ENCODE results near the gene CACNB4.

DNA sequence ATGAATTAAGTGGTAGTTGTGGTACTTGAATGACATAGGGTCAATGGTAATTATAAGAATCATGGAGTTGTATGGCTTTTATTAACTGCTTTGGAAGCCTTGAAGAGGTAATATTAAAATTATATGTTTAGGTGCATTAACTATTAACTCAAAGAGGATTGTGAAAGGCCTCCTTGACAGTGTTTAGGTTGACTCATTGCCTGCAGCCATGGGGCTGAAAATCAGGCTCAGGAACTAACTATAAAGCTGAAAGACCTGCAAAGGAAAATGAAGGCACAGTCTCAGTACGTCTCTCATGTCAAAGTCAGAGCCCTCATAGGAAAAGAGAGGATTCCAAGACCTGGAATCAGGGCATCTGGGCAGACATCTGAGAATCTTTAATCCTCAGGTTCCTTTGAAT lies 31.0 kb downstream of the CACNB4 start:
- no peak for TF ChIP-seq POLR2A (IDR thresholded peaks at IDR 0.05)
- TF ChIP-seq, protein P1, sequence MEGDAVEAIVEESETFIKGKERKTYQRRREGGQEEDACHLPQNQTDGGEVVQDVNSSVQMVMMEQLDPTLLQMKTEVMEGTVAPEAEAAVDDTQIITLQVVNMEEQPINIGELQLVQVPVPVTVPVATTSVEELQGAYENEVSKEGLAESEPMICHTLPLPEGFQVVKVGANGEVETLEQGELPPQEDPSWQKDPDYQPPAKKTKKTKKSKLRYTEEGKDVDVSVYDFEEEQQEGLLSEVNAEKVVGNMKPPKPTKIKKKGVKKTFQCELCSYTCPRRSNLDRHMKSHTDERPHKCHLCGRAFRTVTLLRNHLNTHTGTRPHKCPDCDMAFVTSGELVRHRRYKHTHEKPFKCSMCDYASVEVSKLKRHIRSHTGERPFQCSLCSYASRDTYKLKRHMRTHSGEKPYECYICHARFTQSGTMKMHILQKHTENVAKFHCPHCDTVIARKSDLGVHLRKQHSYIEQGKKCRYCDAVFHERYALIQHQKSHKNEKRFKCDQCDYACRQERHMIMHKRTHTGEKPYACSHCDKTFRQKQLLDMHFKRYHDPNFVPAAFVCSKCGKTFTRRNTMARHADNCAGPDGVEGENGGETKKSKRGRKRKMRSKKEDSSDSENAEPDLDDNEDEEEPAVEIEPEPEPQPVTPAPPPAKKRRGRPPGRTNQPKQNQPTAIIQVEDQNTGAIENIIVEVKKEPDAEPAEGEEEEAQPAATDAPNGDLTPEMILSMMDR (IDR thresholded peaks at IDR 0.05) = no peak
